IMR-90 (cell line): ENCODE measurements around the gene TXLNA. TPM values are rescaled to one million over a fixed set of nuclear protein-coding genes. Genes with fewer than 3 reads are reported as not detected.

Experiments used
- ATAC-seq: fragments of 200-7000 bp; cut with Tn5 transposase; 2 replicates; pipeline ENCODE4 v1.9.1; 2020; ENCODE audit warnings: low read depth, mild to moderate bottlenecking, moderate library complexity
- BruUV-seq: library from RNA; stranded (reverse); fragments of 400-500 nt; replicated peaks from 2 replicates; lab custom pipeline; 2021; lab: Mats Ljungman, UMichigan
- CTCF ChIA-PET: fragments of 300-600 bp; formaldehyde crosslinking; extraction: SDS; loops from one replicate; lab custom pipeline; 2021; ENCODE audit warnings: antibody characterized with exemption; lab: Yijun Ruan, JAX
- POLR2A ChIA-PET: fragments of 300-600 bp; sonication (Branson Sonifier 250); formaldehyde crosslinking; loops from one replicate; lab custom pipeline; 2022; ENCODE audit warnings: antibody characterized with exemption; ENCODE audit not compliant: unreplicated experiment; lab: Charles Lee
- DNase-seq: peaks from one replicate; pipeline ENCODE4 v3.0.0; 2013
- H2AFZ ChIP-seq: replicated peaks from 2 replicates; pipeline ENCODE3; 2013; ENCODE audit warnings: low read length, mild to moderate bottlenecking; ENCODE audit not compliant: poor library complexity
- H2AK5ac ChIP-seq: 2 replicates; pipeline ENCODE4 v1.6.1; 2013; ENCODE audit warnings: low read depth, low read length, inconsistent platforms
- H2AK9ac ChIP-seq: replicated peaks from 2 replicates; pipeline ENCODE3; 2013; ENCODE audit warnings: mild to moderate bottlenecking, low read depth, low read length, moderate library complexity; ENCODE audit not compliant: poor library complexity
- H2BK120ac ChIP-seq: 2 replicates; pipeline ENCODE4 v1.6.1; 2013; ENCODE audit warnings: low read depth, low read length, inconsistent platforms
- H2BK15ac ChIP-seq: 3 replicates; pipeline ENCODE4 v1.6.1; 2013; ENCODE audit warnings: low read depth, low read length, inconsistent platforms
- H2BK20ac ChIP-seq: 2 replicates; pipeline ENCODE4 v1.6.1; 2013; ENCODE audit warnings: low read depth, mild to moderate bottlenecking, inconsistent platforms, low read length, moderate library complexity
- H2BK5ac ChIP-seq: 2 replicates; pipeline ENCODE4 v1.6.1; 2013; ENCODE audit warnings: mild to moderate bottlenecking, low read depth, low read length, inconsistent platforms; ENCODE audit not compliant: poor library complexity, severe bottlenecking
- H3K14ac ChIP-seq: replicated peaks from 2 replicates; pipeline ENCODE4 v1.6.1; 2013; ENCODE audit warnings: low read depth, low read length, inconsistent platforms
- H3K18ac ChIP-seq: 2 replicates; pipeline ENCODE4 v1.6.1; 2013; ENCODE audit warnings: low read depth, low read length, control low read depth
- H3K23ac ChIP-seq: 2 replicates; pipeline ENCODE4 v1.6.1; 2013; ENCODE audit warnings: low read depth, low read length, inconsistent platforms
- H3K27ac ChIP-seq: 2 replicates; pipeline ENCODE4 v1.5.1; 2013; ENCODE audit warnings: mild to moderate bottlenecking, control low read depth, low read length; ENCODE audit not compliant: insufficient read depth
- H3K27me3 ChIP-seq: 2 replicates; pipeline ENCODE4 v1.6.1; 2013; ENCODE audit warnings: low read length; ENCODE audit not compliant: control insufficient read depth, insufficient read depth
- H3K36me3 ChIP-seq: 2 replicates; pipeline ENCODE4 v1.6.1; 2013; ENCODE audit warnings: low read length, mixed read lengths; ENCODE audit not compliant: control insufficient read depth, insufficient read depth
- H3K4ac ChIP-seq: 2 replicates; pipeline ENCODE4 v1.6.1; 2013; ENCODE audit warnings: low read depth, low read length, inconsistent platforms
- H3K4me1 ChIP-seq: 2 replicates; pipeline ENCODE4 v1.6.1; 2013; ENCODE audit warnings: low read length, mixed read lengths; ENCODE audit not compliant: control insufficient read depth, insufficient read depth
- H3K4me2 ChIP-seq: 2 replicates; pipeline ENCODE4 v1.6.1; 2013; ENCODE audit warnings: low read depth, mild to moderate bottlenecking, control low read depth, low read length, moderate library complexity
- H3K4me3 ChIP-seq: 2 replicates; pipeline ENCODE4 v1.5.1; 2013; ENCODE audit warnings: low read depth, mild to moderate bottlenecking, control low read depth, low read length, moderate library complexity; ENCODE audit not compliant: insufficient read depth
- H3K56ac ChIP-seq: 2 replicates; pipeline ENCODE4 v1.6.1; 2013; ENCODE audit warnings: low read length, inconsistent platforms; ENCODE audit not compliant: insufficient read depth; ENCODE audit errors: extremely low read depth
- H3K79me1 ChIP-seq, 2 experiments: 2 replicates each; pipeline ENCODE4 v1.6.1; 2013; ENCODE audit warnings: low read length in 2 of 2, inconsistent platforms in 1 of 2, low read depth in 1 of 2
- H3K9ac ChIP-seq: 2 replicates; pipeline ENCODE4 v1.6.1; 2013; ENCODE audit warnings: low read depth, low read length, control low read depth
- H3K9me1 ChIP-seq: 2 replicates; pipeline ENCODE4 v1.6.1; 2013; ENCODE audit warnings: low read length, inconsistent platforms; ENCODE audit not compliant: insufficient read depth
- H3K9me3 ChIP-seq: 2 replicates; pipeline ENCODE4 v1.6.1; 2013; ENCODE audit warnings: low read length; ENCODE audit not compliant: control insufficient read depth, insufficient read depth
- H4K20me1 ChIP-seq: 2 replicates; pipeline ENCODE4 v1.6.1; 2013; ENCODE audit warnings: low read length, inconsistent platforms; ENCODE audit not compliant: insufficient read depth
- H4K5ac ChIP-seq: 2 replicates; pipeline ENCODE4 v1.6.1; 2013; ENCODE audit warnings: mild to moderate bottlenecking, low read depth, low read length, control low read depth
- H4K8ac ChIP-seq, 2 experiments: 2 replicates each; pipeline ENCODE4 v1.6.1; 2013; ENCODE audit warnings: low read depth in 2 of 2, low read length in 2 of 2, control low read depth in 1 of 2, inconsistent platforms in 1 of 2
- H4K91ac ChIP-seq: 2 replicates; pipeline ENCODE4 v1.6.1; 2013; ENCODE audit warnings: low read depth, low read length, inconsistent platforms; ENCODE audit not compliant: insufficient read depth
- BHLHE40 ChIP-seq: fragments of 150-350 bp; IDR thresholded peaks from 2 replicates; pipeline ENCODE4 v1.6.1; 2016; ENCODE audit warnings: mild to moderate bottlenecking, low read depth, low read length
- CEBPB ChIP-seq: IDR thresholded peaks from 2 replicates; pipeline ENCODE4 v1.6.1; 2012; ENCODE audit warnings: low read depth, low read length, improper control_type of control experiment
- CHD1 ChIP-seq: IDR thresholded peaks from 2 replicates; pipeline ENCODE4 v1.6.1; 2012; ENCODE audit warnings: low read depth, low read length, improper control_type of control experiment
- FOS ChIP-seq: fragments of 150-350 bp; IDR thresholded peaks from 2 replicates; pipeline ENCODE4 v1.6.1; 2016; ENCODE audit warnings: low read depth, low read length
- MAFK ChIP-seq: IDR thresholded peaks from 2 replicates; pipeline ENCODE4 v1.6.1; 2012; ENCODE audit warnings: low read depth, low read length, improper control_type of control experiment
- MXI1 ChIP-seq: IDR thresholded peaks from 2 replicates; pipeline ENCODE4 v1.6.1; 2012; ENCODE audit warnings: low read depth, mild to moderate bottlenecking, low read length, moderate library complexity, borderline replicate concordance
- NFE2L2 ChIP-seq: fragments of 150-350 bp; IDR thresholded peaks from 2 replicates; pipeline ENCODE4 v1.6.1; 2016; ENCODE audit warnings: low read depth, mild to moderate bottlenecking, low read length
- RAD21 ChIP-seq: IDR thresholded peaks from 2 replicates; pipeline ENCODE4 v1.6.1; 2012; ENCODE audit warnings: low read length, improper control_type of control experiment
- RCOR1 ChIP-seq: IDR thresholded peaks from 2 replicates; pipeline ENCODE4 v1.6.1; 2012; ENCODE audit warnings: mild to moderate bottlenecking, low read length, improper control_type of control experiment; ENCODE audit not compliant: insufficient replicate concordance
- SMC3 ChIP-seq: fragments of 150-350 bp; IDR thresholded peaks from 2 replicates; pipeline ENCODE4 v1.6.1; 2016; ENCODE audit warnings: low read depth, mild to moderate bottlenecking, antibody characterized with exemption, low read length, moderate library complexity
- USF2 ChIP-seq: fragments of 150-350 bp; IDR thresholded peaks from 2 replicates; pipeline ENCODE4 v1.6.1; 2017; ENCODE audit warnings: mild to moderate bottlenecking, antibody characterized with exemption, low read length, low read depth
- WGBS, 2 experiments: methylation state at CpG; one replicate each; pipeline versions ENCODE4 v1.1.5 to v1.1.7; 2013; ENCODE audit warnings: missing lambda C conversion rate in 2 of 2; ENCODE audit not compliant: insufficient read length in 1 of 2; ENCODE audit errors: extremely low coverage in 2 of 2; 5-methylcytosine and 5-hydroxymethylcytosine counted together
- dilution Hi-C: fragments of 300-500 bp; cut with HindIII; formaldehyde crosslinking; loops from one replicate; pipeline ENCODE4 v1.14.3; 2018; ENCODE audit warnings: low sequenced_read_pairs; ENCODE audit not compliant: unreplicated experiment
- in situ Hi-C: fragments of 300-500 bp; cut with MboI; formaldehyde crosslinking; loops from 3 replicates; pipeline ENCODE4 v1.14.3; 2019; ENCODE audit warnings: low sequenced_read_pairs, inconsistent platforms, mixed read lengths
- intact Hi-C: fragments of 100-400 bp; cut with micrococcal nuclease; formaldehyde crosslinking; loops from 2 replicates; pipeline ENCODE4 v1.10.0; 2022
- polyA plus RNA-seq, 3 experiments: library from polyadenylated mRNA; depleted of rRNA; stranded (reverse); fragments of >200 nt; gene quantifications; 2 replicates each; pipeline ENCODE4 v1.2.3, GENCODE V29; 2012; ENCODE audit warnings: low replicate concordance in 1 of 3
- total RNA-seq: library from RNA; depleted of rRNA; stranded (reverse); fragments of >200 nt; gene quantifications from 2 replicates; pipeline ENCODE4 v1.2.3, GENCODE V29; 2012
- TF ChIP-seq, protein P1 (sequence below): fragments of 150-350 bp; IDR thresholded peaks from 2 replicates; pipeline ENCODE4 v1.6.1; 2016; ENCODE audit warnings: low read depth, mild to moderate bottlenecking, low read length, moderate library complexity, borderline replicate concordance

TXLNA gene
- total and polyA plus RNA-seq, 2 of the 4 experiments (the other 2 are of a cell fraction) = 47.6 to 102 TPM

DNA sequence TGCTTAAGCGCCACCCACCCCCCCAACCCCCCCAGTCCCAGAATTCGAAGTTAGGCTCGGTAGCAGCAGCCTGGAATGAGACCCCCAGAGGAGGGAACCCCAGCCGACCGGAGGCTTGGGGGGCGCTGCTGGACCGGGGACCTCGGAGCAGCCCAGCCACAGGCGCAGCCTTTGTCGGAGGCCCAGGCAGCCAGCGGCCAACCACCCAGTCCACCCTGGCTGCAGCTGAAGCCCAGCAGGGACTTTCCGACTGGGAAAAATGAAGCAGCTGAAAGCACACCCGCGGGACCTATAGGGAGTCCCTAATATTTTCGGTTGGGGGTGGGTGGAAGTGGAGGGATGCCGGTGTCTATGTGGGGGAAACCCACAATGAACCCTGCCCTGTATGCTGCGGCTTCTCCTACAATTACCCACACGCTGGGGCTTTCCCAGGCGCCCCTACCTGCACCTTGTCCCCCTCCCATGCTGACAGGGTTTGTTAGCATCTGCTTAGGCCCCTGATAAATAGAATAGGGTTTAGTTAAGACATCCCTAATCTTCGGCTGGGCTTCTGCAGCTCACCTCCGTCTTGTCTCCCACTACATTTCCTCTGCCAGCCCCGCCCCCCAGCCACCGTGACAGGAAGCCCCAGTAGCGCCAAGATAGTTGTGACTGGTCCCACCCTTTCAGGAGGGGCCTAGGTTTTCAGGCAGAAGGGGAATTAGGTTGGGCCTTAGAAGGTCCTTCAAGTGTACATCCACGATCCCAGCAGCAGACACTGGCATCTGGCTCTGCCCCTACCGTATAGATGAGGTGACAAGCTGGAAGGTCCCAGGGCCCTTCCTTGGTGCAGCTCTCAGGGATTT lies 21.8 kb downstream of the TXLNA start (continued):
- TF ChIP-seq, protein P1, sequence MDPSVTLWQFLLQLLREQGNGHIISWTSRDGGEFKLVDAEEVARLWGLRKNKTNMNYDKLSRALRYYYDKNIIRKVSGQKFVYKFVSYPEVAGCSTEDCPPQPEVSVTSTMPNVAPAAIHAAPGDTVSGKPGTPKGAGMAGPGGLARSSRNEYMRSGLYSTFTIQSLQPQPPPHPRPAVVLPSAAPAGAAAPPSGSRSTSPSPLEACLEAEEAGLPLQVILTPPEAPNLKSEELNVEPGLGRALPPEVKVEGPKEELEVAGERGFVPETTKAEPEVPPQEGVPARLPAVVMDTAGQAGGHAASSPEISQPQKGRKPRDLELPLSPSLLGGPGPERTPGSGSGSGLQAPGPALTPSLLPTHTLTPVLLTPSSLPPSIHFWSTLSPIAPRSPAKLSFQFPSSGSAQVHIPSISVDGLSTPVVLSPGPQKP = no peak
- no peak for TF ChIP-seq MAFK

DNA sequence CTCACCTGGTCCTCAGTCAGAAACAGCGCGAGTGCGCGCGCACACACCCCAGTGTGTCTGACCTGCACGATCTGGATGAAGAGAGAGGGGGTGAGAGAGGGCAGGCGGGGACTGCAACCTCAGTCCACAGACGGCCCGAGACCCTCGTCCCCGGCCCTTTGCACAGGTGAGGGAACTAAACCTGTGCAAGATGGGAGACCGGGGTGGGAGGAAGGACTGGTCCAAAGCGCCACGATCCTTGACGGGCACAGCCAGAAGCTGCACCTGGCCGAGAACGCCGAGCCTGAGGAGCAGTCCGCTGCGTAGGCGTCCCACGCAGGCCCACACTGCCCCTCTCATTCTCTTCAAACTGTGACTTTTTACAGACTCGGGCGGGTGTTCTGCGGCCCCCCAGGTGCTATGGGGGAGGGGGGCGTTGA lies 25.5 kb downstream of the TXLNA start:
- DNase-seq (no peak), ATAC-seq (no peak)
- peaks cover 13% of the 10 kb centered on the region for H3K4me1 ChIP-seq
- H3K9ac ChIP-seq = no peak overlapping the region; the same call in 1 of the 2 replicates
- H2BK15ac ChIP-seq = no peak overlapping the region
- H2AFZ ChIP-seq = peak overlapping the region; percentile 99
- H3K27me3 ChIP-seq = no peaks in the 10 kb centered on the region
- H3K36me3 ChIP-seq = peaks cover 3% of the 10 kb centered on the region; the same call in 1 of the 2 replicates
- in situ Hi-C loops (no loop called here), dilution Hi-C loops (no loop called here), intact Hi-C loops (no loop called here)
- no TSS peak for BruUV-seq
- H3K4me2 ChIP-seq = peak overlapping the region; percentile 85
- POLR2A ChIA-PET = no interaction called here
- peak overlapping the region; percentile 96 for H2AK9ac ChIP-seq
- H4K8ac ChIP-seq = peak overlapping the region; percentile 54 to 81; a peak in 2 of 4 replicates
- no peak overlapping the region for H3K56ac ChIP-seq
- H2BK20ac ChIP-seq = no peak overlapping the region
- H4K91ac ChIP-seq = no peak overlapping the region
- peaks cover 14% of the 10 kb centered on the region; the same call in 1 of the 2 replicates for H3K9me1 ChIP-seq
- H3K79me1 ChIP-seq = peaks cover 11 to 40% of the 10 kb centered on the region in 2 experiments
- H3K23ac ChIP-seq = no peak overlapping the region
- no peak overlapping the region for H2BK120ac ChIP-seq
- WGBS, 2 experiments = 17% methylated on average over 2 of the region's 26 CpGs; no CpG with 5 or more reads in 1 of the 2 experiments
- H3K9me3 ChIP-seq = no peaks in the 10 kb centered on the region
- peak overlapping the region; percentile 59 for H3K4me3 ChIP-seq
- H3K27ac ChIP-seq = no peak overlapping the region; the same call in 1 of the 2 replicates
- H3K4ac ChIP-seq = no peak overlapping the region
- H3K18ac ChIP-seq = no peak overlapping the region
- 0 out of 2 replicates have a peak overlapping the region, but pooled peaks have one; percentile 47 for H2AK5ac ChIP-seq
- no peak overlapping the region for H2BK5ac ChIP-seq
- no peaks in the 10 kb centered on the region for H4K20me1 ChIP-seq
- CTCF ChIA-PET = interaction anchor here (0.6 to 1.9 kb wide), 2 partner anchors 11 to 201 kb away, joined by 5 to 7 read pairs; no protein-coding TSS in a partner anchor
- H4K5ac ChIP-seq = no peak overlapping the region
- H3K14ac ChIP-seq = no peak overlapping the region
- TF ChIP-seq NFE2L2 (no peak), FOS (no peak), RAD21 (no peak), BHLHE40 (no peak), USF2 (no peak), MXI1 (no peak), MAFK (no peak), CEBPB (no peak), SMC3 (no peak), CHD1 (no peak), RCOR1 (no peak)
- TF ChIP-seq, protein P1 = no peak
